HG03060 (cell line): ENCODE measurements around the gene TM4SF5.

Source experiments
- ATAC-seq: cut with Tn5 transposase; IDR thresholded peaks from one replicate; pipeline ENCODE4 v1.9.1; 2021; ENCODE audit warnings: low read depth, moderate number of reproducible peaks; ENCODE audit not compliant: unreplicated experiment

Gene TM4SF5

DNA sequence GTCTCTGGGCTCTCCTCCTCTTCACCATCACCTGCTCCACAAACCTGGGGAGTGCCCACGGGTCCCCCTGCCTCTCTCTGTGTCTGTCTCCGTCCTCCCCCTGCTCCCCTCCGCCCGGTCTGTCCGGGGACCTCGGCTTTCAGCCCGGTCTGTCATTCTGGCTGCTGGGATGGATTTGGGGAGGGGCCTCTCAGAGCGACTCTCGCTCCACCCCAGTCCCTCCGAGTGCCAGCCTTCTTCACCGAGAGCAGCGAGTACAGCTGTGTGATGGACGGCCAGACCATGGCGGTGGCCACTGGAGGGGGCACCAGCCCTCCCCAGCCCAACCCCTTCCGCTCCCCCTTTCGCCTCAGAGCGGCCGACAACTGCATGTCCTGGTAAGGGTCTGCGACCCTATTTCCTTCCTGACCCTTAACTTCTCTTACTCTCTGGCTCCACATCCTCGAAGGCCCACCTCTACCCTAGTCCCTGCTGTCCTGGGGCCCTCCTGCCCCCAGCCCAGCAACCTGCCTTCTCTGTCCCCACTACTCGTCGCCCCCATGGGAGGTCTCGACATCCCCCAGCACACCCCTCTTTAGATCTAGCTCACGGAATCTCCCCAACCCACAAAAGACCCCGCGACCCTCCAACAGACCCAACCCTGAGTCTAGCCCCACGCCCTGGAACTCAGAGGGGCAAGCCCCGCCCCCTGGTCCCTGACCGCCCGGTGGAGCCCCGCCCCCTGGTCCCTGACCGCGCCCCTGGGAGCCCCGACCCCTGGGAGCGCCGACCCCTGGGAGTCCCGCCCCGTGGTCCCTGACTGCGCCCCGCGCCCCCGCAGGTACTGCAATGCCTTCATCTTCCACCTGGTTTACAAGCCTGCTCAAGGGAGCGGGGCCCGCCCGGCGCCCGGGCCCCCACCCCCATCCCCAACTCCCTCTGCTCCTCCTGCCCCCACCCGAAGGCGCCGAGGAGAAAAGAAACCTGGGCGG lies 26.4 kb upstream of the TM4SF5 start:
- ATAC-seq: no peak

GRCh38 chr17:4747847-4748246 lies 23.8 kb upstream of the TM4SF5 start:
- no peak for ATAC-seq

DNA sequence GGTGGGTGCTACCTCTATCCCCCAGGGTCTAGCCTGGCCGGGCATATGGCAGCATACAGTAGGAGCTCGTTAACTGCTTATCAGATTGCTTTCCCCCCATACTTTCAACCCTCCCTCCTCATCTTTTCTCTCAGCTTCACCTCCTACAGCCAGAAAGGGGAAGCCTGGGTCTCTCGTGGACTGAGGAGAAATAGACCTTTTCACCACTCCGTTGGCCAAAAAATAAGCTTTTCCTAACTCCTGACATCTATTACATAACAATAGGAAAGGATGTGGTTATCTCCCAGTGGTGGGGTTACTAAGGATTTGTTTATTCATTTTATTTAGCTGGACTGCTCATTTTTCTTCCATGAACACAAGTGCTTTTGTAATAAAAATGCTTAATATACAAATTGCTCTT lies 23.0 kb upstream of the TM4SF5 start:
- no peak for ATAC-seq

GRCh38 chr17:4750606-4751005 lies 21.1 kb upstream of the TM4SF5 start:
- no peak for ATAC-seq

DNA sequence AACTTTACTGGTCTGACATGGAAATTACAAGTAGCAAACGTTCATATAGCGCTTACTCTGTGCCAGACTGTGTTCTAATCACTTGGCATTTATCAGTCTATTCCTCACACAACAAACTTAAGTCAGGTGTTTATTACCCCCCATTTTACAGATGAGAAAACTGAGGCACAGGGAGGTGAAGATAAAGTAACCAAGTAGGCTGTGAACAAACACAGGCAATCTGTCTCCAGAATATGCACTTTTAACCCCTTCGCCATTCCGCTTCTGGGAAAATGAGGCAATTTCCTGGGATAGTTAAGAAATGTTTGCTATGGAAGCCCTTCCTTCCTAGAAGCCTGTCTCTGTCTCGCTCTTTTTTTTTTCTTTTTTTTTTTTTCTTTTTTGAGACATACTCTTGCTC lies 19.8 kb upstream of the TM4SF5 start:
- ATAC-seq: no peak

DNA sequence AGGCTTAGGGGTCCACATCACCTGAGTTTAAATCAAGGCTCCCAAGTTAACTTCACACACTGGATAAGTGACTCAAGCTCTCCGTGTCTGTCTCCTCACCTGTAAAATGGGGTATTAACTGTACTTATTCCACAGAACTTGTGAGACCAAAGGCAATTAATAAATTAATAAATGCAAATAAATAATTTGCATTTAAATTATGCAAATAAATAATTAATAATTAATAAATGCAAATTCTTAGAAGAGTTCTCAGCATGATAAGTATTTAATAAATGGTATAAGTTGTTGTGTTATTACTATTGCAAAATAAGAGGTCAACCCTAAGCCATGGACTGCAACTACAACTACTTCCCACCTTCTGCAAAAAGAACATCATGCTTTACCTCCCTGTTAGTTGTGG lies 18.3 kb upstream of the TM4SF5 start:
- no peak for ATAC-seq

DNA sequence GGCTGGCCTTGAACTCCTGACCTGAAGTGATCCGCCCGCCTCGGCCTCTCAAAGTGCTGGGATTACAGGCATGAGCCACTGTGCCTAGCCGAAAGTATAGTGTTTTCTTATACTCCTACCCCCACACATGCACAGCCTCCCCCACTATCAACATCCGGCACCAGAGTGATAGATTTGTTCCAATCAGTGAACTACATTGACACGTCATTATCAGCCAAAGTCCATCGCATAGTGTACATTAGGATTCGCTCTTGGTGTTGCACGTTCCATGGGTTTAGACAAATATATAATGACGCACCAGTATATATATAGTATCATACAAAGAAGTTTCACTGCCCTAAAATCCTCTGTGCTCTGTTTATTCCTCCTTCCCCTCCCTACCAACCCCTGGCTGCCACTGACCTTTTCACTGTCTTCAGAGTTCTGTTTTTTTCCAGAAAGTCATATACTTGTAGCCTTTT lies 11.9 kb upstream of the TM4SF5 start:
- ATAC-seq: no peak

GRCh38 chr17:4764595-4764994 lies 7.1 kb upstream of the TM4SF5 start:
- no peak for ATAC-seq

DNA sequence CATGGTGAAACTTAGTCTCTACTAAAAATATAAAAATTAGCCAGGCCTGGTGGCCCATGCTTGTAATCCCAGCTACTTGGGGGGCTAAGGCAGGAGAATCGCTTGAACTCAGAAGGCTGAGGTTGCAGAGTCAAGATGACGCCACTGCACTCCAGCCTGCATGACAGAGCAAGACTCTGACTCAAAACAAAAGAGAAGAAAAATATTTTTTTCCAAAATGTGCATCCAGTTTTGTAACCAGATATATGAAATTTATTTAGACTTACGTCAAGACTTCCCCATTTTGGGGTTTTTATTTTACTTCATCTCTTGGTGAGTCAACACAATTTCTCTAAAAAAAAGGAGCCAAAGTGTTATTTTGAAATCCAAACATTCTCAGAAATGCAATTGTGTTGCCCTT lies 5.5 kb upstream of the TM4SF5 start:
- no peak for ATAC-seq

DNA sequence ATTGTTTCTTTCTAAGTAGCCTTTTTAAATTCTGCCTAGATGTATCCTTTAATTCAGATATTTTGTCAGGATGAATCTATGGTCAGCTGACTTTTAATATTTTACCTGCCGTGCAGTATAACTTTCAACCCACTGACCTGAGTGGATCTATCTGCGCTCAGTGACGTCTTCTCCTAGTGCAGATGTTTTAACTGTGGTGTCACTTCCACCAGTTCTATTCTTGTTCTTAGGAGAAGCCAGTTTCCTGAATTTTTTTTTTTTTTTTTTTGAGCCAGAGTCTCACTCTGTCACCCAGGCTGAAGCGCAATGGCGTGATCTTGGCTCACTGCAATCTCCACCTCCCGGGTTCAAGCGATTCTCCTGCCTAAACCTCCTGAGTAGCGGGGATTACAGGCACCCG lies 5.0 kb upstream of the TM4SF5 start:
- ATAC-seq: no peak

DNA sequence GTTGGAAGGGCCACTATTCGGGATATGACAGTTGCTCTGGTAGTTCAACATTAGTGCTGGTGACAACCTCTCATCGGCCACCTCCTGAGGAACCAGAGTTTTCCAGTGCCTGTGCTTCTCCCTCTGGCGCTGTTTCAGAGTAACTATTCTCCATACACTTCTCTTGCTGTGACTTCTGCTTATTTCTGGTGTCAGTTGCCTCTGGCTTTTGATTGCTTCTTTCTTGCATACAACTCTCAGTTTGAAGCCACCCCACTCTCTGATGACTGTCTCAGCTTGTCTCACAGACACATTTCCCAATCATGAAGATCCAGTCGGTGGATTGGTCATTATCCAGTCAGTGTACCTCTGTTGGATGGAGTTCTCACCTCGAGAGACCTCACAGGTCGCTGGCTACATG lies 3.4 kb upstream of the TM4SF5 start:
- no peak for ATAC-seq

GRCh38 chr17:4769628-4770027 lies 2.1 kb upstream of the TM4SF5 start:
- ATAC-seq: no peak

GRCh38 chr17:4772235-4772613 lies 538 bp downstream of the TM4SF5 start:
- no peak for ATAC-seq

- no peak for ATAC-seq
These were observed 6.5 kb downstream of the TM4SF5 start for GRCh38 chr17:4777969-4778760.

DNA sequence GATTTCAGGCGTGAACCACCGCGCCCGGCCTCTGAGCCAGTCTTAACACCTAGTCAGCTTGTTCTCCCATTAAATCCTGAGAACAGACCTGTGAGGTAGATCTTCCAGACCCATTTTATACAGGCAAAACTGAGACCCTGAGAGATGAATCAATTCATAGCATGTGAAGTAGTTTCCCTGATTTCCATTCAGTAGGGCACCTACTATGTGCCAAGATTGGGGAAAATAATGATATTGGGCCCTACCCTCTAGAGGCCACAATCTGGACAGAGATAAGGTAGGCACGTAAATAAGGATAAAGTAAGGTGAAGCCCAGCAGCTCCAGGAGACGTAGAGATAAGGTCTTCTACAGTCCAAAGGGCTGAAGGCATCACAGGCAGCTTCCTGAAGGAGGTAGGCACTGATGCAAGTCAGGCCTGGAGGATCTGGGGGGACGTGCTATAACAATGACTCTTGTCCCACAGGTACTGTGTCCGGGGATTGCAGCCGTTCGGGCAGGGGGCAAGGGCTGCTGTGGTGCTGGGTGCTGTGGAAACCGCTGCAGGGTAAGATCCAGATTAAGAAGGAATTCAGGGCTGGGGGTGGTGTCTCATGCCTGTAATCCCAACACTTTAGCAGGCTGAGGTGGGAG lies 8.8 kb downstream of the TM4SF5 start:
- no peak for ATAC-seq

GRCh38 chr17:4782652-4783051 lies 11.0 kb downstream of the TM4SF5 start:
- no peak for ATAC-seq

- ATAC-seq: no peak
These were observed 13.8 kb downstream of the TM4SF5 start for GRCh38 chr17:4785311-4786105.

DNA sequence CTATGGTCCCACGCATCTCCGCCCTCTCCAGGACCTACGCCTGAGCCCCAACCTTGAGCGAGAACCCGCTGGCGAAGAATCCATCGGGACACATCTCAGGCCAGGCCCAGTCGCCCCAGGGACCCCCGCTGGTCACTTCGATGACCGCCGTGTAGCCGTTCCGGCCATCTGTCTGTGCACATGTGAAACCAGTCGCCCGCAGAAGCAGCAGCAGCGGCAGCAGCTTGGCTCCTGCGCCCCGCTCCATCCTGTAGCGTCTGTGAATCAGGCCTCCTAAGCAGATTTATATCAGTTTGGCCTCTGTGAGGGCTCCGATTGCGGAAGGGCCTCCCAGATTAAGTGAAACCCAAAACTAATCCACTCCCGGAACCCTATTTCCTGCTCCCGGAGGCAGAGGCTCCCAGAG lies 14.4 kb downstream of the TM4SF5 start, which contains the start of gene VMO1:
VMO1 (minus strand) TSS at position 259 of the 406 bp plus-strand sequence; CDS start at position 247, 12 bp downstream.
- ATAC-seq: no peak

- ATAC-seq: no peak
These were observed 14.8 kb downstream of the TM4SF5 start for GRCh38 chr17:4786516-4786915.

DNA sequence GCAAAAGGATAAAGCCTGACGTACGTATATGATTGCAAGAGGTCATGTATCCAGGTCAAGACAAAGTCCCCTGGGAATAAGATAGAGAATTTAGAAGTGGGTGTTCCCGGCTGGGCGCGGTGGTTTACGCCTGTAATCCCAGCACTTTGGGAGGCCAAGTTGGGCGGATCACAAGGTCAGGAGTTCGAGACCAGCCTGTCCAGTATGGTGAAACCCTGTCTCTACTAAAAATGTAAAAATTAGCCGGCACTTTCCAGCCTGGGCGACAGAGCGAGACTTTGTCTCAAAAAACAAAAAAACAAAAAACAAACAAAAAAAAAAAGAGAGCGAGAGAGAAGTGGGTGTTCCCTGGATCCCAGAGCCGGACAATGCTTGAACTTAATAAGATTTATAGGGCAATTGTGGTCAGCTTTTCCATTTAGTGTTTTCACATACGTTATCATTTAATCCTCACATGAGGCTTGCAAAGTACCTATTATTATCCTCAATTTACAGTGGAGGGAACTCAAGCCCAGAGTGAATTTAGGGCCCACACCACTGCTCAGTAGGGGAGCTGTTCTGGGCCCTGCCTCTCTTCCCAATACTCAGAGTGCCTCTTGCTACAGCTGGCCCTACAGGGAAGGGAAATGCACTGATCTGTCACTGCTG lies 16.6 kb downstream of the TM4SF5 start:
- ATAC-seq: no peak
